ENCODE measurements around the gene MYO1C.

Gene MYO1C

DNA sequence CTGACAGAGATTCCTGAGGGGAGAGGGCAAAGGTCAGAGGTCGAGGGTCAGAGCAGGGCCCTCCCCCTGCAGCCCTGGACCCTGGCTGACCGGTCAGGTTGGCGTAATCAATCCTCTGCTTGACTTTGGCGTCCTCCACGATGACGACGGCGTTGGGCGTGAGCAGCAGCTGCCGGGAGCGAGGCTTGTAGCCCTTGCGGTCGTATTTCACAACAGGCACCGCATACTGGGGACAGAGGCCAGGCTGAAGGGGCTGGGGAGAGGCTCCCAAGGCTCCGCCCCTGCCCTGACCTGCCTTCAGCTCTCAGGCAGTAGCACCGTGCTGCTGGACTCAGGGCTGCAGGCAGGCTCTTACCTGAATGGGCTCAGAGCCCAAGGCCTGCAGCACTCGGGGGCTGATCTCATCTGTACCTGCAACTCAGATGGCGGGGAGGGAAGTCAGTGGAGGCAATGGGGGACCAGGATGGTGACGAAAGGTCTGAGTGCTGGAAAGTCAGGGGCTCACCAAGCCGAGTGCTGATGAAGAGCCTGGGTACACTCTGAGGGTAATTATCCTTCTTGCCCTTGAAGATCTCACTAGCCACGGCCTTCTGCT is 24.5 kb downstream of the MYO1C start:
- peaks cover 52% of the 10 kb centered on the region for H3K36me3 ChIP-seq (ENCODE audit: low read depth)
- no peaks in the 10 kb centered on the region for H3K4me1 ChIP-seq (ENCODE audit: insufficient read depth, poor library complexity, severe bottlenecking)
- DNase-seq (ENCODE audit: low spot score): no peak
- no peak overlapping the region for H3K27ac ChIP-seq (ENCODE audit: poor library complexity, severe bottlenecking)
- H3K27me3 ChIP-seq (ENCODE audit: insufficient read depth, poor library complexity, severe bottlenecking): no peaks in the 10 kb centered on the region
- ATAC-seq (ENCODE audit: low read depth): no peak
- H3K9me3 ChIP-seq (ENCODE audit: severe bottlenecking): no peaks in the 10 kb centered on the region
- TF ChIP-seq, protein P1, sequence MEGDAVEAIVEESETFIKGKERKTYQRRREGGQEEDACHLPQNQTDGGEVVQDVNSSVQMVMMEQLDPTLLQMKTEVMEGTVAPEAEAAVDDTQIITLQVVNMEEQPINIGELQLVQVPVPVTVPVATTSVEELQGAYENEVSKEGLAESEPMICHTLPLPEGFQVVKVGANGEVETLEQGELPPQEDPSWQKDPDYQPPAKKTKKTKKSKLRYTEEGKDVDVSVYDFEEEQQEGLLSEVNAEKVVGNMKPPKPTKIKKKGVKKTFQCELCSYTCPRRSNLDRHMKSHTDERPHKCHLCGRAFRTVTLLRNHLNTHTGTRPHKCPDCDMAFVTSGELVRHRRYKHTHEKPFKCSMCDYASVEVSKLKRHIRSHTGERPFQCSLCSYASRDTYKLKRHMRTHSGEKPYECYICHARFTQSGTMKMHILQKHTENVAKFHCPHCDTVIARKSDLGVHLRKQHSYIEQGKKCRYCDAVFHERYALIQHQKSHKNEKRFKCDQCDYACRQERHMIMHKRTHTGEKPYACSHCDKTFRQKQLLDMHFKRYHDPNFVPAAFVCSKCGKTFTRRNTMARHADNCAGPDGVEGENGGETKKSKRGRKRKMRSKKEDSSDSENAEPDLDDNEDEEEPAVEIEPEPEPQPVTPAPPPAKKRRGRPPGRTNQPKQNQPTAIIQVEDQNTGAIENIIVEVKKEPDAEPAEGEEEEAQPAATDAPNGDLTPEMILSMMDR (IDR thresholded peaks at IDR 0.05; ENCODE audit: poor library complexity, severe bottlenecking): no peak
- no peak overlapping the region for H3K4me3 ChIP-seq (ENCODE audit: severe bottlenecking)

DNA sequence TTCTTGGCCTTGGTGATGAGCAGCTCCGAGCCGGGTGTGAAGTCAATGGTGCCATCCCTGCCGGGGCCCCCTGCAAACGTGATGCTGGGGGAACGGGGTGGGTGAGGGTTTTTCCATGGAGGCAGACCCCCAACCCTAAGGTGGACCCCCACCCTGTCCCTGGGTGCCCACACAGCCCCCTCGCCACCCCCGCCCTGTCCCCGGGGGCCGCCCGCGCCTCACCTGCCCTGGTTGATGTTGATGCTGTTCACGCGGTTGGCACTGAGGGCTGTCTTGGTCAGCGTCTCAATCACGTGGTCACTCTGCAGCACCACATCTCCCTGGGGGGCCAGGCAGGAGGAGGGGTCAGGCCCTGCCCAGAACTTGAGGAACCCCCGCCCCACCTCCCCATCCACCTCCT is 25.2 kb downstream of the MYO1C start:
- no peaks in the 10 kb centered on the region for H3K4me1 ChIP-seq (ENCODE audit: insufficient read depth, poor library complexity, severe bottlenecking)
- no peak for ATAC-seq (ENCODE audit: low read depth)
- TF ChIP-seq, protein P1 (IDR thresholded peaks at IDR 0.05; ENCODE audit: poor library complexity, severe bottlenecking): no peak

DNA sequence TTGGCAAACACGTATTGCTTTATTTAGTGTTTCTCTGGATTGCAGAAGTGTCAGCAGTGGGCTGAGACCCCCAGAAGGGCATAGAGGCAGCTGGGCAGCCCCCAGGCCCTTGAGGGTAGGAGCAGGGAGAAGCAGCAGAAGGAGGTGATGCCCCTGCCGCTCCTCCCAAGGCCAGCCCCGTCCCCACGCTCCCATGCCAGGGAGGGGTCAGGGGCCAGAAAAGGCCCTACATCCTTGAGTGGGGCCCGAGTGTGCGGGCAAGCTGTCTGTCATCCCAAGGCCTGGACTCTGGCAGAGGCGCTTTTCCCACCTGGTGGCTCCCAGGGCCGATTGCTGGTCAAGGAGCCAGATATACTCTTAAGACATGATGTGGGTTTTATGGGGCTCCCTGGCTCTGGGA is 28.3 kb downstream of the MYO1C start:
- Histone ChIP-seq H3K36me3 (ENCODE audit: low read depth) (peaks cover 22% of the 10 kb centered on the region), H3K9me3 (ENCODE audit: severe bottlenecking) (no peaks in the 10 kb centered on the region), H3K4me3 (ENCODE audit: severe bottlenecking) (no peak overlapping the region), H3K4me1 (ENCODE audit: insufficient read depth, poor library complexity, severe bottlenecking) (peaks cover 7% of the 10 kb centered on the region), H3K27ac (ENCODE audit: poor library complexity, severe bottlenecking) (no peak overlapping the region), H3K27me3 (ENCODE audit: insufficient read depth, poor library complexity, severe bottlenecking) (no peaks in the 10 kb centered on the region)
- no peak for ATAC-seq (ENCODE audit: low read depth)
- no peak for DNase-seq (ENCODE audit: low spot score)
- TF ChIP-seq, protein P1 (IDR thresholded peaks at IDR 0.05; ENCODE audit: poor library complexity, severe bottlenecking): no peak

More for the DNA sequence above, 25.2 kb downstream of the MYO1C start:
- Histone ChIP-seq H3K4me3 (ENCODE audit: severe bottlenecking) (no peak overlapping the region), H3K9me3 (ENCODE audit: severe bottlenecking) (no peaks in the 10 kb centered on the region), H3K36me3 (ENCODE audit: low read depth) (peaks cover 45% of the 10 kb centered on the region), H3K27me3 (ENCODE audit: insufficient read depth, poor library complexity, severe bottlenecking) (no peaks in the 10 kb centered on the region), H3K27ac (ENCODE audit: poor library complexity, severe bottlenecking) (no peak overlapping the region)
- DNase-seq (ENCODE audit: low spot score): no peak

DNA sequence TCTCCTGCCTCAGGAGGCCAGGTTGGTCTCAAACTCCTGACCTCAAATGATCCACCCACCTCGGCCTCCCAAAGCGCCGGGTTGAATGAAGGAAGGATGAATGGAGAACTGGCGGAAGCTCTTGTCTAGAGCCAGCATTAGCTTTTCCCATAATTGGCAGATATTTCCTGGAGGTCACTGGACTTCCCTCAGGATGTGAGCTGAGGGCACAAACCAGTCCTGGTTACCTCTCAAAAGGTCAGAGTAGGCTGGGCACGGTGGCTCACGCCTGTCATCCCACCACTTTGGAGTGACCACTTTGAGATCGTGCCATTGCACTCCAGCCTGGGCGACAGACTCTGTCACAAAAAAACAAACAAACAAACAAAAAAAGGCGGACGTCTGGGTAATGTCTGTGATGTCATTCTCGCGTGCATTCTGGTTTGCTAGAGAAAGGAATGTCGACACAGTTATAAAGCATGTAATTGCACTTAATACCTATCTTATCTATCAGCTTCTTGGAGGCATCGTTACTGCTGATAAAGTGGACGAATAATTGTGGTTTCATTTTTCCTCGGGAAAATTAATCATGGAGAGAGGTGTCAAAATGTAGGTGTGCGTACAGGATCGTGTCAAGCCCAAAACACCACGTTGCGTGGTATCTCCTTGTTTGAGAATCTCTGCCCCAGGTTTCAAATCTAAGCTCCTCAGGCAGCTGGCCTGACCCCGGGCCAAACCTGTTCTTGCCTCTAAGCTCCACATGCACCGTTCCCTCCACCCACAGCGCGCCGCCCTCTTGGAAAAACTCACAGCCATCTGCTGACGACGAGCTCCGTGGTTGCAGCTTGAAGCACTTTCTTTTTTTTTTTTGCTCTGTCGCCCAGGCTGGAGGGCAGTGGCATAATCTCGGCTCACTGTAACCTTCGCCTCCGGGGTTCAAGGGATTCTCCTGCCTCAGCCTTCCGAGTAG is 30.0 kb downstream of the MYO1C start:
- TF ChIP-seq, protein P1 (IDR thresholded peaks at IDR 0.05; ENCODE audit: poor library complexity, severe bottlenecking): no peak
- Histone ChIP-seq H3K36me3 (ENCODE audit: low read depth) (peaks cover 6% of the 10 kb centered on the region; the same call in 1 of the 2 replicates), H3K27ac (ENCODE audit: poor library complexity, severe bottlenecking) (peak overlapping the region; percentile 32), H3K4me1 (ENCODE audit: insufficient read depth, poor library complexity, severe bottlenecking) (peaks cover 7% of the 10 kb centered on the region), H3K27me3 (ENCODE audit: insufficient read depth, poor library complexity, severe bottlenecking) (no peaks in the 10 kb centered on the region), H3K9me3 (ENCODE audit: severe bottlenecking) (no peaks in the 10 kb centered on the region), H3K4me3 (ENCODE audit: severe bottlenecking) (no peak overlapping the region)
- DNase-seq (ENCODE audit: low spot score): no peak
- no peak for ATAC-seq (ENCODE audit: low read depth)

Measured in RWPE2 (cell line).